ENCODE measurements around the gene LRRC63.
"Not testable (repeated sequence)": the region's sequence is repeated elsewhere in the genome, so short reads cannot be mapped to it uniquely, and the experiment has no call there.

LRRC63 gene

GRCh38 chr13:46265292-46265691 is 53.6 kb downstream of the LRRC63 start:
- no peak for DNase-seq (ENCODE audit: low read depth, low spot score)

GRCh38 chr13:46267166-46267565 is 55.4 kb downstream of the LRRC63 start:
- DNase-seq (ENCODE audit: low read depth, low spot score), result no peak

GRCh38 chr13:46270416-46270815 is 58.7 kb downstream of the LRRC63 start:
- no peak for DNase-seq (ENCODE audit: low read depth, low spot score)

- no peak for DNase-seq (ENCODE audit: low read depth, low spot score)
Measured at GRCh38 chr13:46274094-46274698, 62.5 kb downstream of the LRRC63 start.

GRCh38 chr13:46278474-46278873 is 66.7 kb downstream of the LRRC63 start:
- peak; percentile 86 for DNase-seq (ENCODE audit: low read depth, low spot score)

- DNase-seq (ENCODE audit: low read depth, low spot score), result no peak
Measured at GRCh38 chr13:46281779-46282178, 70.1 kb downstream of the LRRC63 start.

GRCh38 chr13:46283912-46284824 is 72.4 kb downstream of the LRRC63 start:
- DNase-seq (ENCODE audit: low read depth, low spot score), result not testable (repeated sequence)

- DNase-seq (ENCODE audit: low read depth, low spot score), result no peak
Measured at GRCh38 chr13:46286972-46287371, 75.2 kb downstream of the LRRC63 start.

GRCh38 chr13:46288570-46289259 is 77.0 kb downstream of the LRRC63 start:
- peak; percentile 61 for DNase-seq (ENCODE audit: low read depth, low spot score)

- no peak for DNase-seq (ENCODE audit: low read depth, low spot score)
Measured at GRCh38 chr13:46289260-46289955, 77.7 kb downstream of the LRRC63 start.

- no peak for DNase-seq (ENCODE audit: low read depth, low spot score)
Measured at GRCh38 chr13:46290434-46290833, 78.7 kb downstream of the LRRC63 start.

GRCh38 chr13:46293436-46293835 is 81.7 kb downstream of the LRRC63 start:
- no peak for DNase-seq (ENCODE audit: low read depth, low spot score)

GRCh38 chr13:46295491-46296114 is 83.9 kb downstream of the LRRC63 start:
- no peak for DNase-seq (ENCODE audit: low read depth, low spot score)

GRCh38 chr13:46296115-46296822 is 84.5 kb downstream of the LRRC63 start:
- no peak for DNase-seq (ENCODE audit: low read depth, low spot score)

- DNase-seq (ENCODE audit: low read depth, low spot score), result peak; percentile 24
Measured at GRCh38 chr13:46296921-46297320, 85.2 kb downstream of the LRRC63 start.

- DNase-seq (ENCODE audit: low read depth, low spot score), result no peak
Measured at GRCh38 chr13:46297361-46297811, 85.7 kb downstream of the LRRC63 start.

- DNase-seq (ENCODE audit: low read depth, low spot score), result no peak
Measured at GRCh38 chr13:46303742-46304385, 92.1 kb downstream of the LRRC63 start.

GRCh38 chr13:46304546-46304945 is 92.8 kb downstream of the LRRC63 start:
- no peak for DNase-seq (ENCODE audit: low read depth, low spot score)

GRCh38 chr13:46307554-46307953 is 95.8 kb downstream of the LRRC63 start:
- no peak for DNase-seq (ENCODE audit: low read depth, low spot score)

GRCh38 chr13:46310066-46310465 is 98.3 kb downstream of the LRRC63 start:
- DNase-seq (ENCODE audit: low read depth, low spot score), result no peak
